Activated naive CD8-positive, alpha-beta T cell treated with anti-CD3 and anti-CD28 coated beads, Interleukin-2, amount 50 U/mL, for 24 hours (primary cell): ENCODE results near the gene KRTAP2-1.
"Not testable (repeated sequence)": the region's sequence is repeated elsewhere in the genome, so short reads cannot be mapped to it uniquely, and the experiment has no call there.

ENCODE experiments used
- ATAC-seq: fragments of 150-1000 bp; cut with Tn5 transposase; one replicate; pipeline ENCODE4 v1.10.0; 2021
- DNase-seq: peaks from one replicate; pipeline ENCODE4 v3.0.0; 2021
- H3K27ac Mint-ChIP-seq: one replicate; pipeline ENCODE4 v1.8.0; 2021; ENCODE audit warnings: mild to moderate bottlenecking, mixed read lengths
- H3K27me3 Mint-ChIP-seq: one replicate; pipeline ENCODE4 v1.8.0; 2021; ENCODE audit warnings: mixed read lengths
- H3K36me3 Mint-ChIP-seq: one replicate; pipeline ENCODE4 v1.8.0; 2021; ENCODE audit warnings: low read depth, mixed read lengths
- H3K4me1 Mint-ChIP-seq: one replicate; pipeline ENCODE4 v1.8.0; 2021; ENCODE audit warnings: mixed read lengths
- H3K4me3 Mint-ChIP-seq: one replicate; pipeline ENCODE4 v1.8.0; 2021; ENCODE audit warnings: mild to moderate bottlenecking, moderate library complexity, mixed read lengths
- H3K9me3 Mint-ChIP-seq: one replicate; pipeline ENCODE4 v1.8.0; 2021; ENCODE audit warnings: mixed read lengths

The KRTAP2-1 gene

DNA sequence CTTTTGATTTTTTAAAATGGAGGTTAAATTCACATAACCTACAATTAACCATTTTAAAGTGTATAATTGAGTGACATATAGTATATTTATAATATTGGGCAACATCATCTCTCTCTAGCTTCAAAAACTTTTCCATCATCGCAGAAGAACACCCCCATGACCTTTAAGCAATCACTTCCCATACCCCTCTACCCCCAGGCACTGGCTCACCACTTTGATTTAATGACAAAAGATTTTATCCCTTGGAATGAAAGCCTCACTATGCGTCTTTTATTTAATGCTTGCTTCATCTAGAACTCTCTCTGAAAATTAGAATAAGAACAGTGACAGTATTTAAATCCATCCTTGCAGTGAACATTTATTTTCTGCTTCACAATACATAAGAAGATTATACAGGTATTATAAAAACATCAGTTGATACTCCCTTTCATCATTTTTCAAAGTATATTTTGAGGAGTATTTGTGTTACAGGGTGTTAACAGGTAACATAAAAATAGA is 9.2 kb downstream of the KRTAP2-1 start:
- Mint-ChIP-seq H3K4me3 (no peak overlapping the region), H3K36me3 (no peaks in the 10 kb centered on the region), H3K9me3 (peaks cover 5% of the 10 kb centered on the region), H3K27me3 (no peaks in the 10 kb centered on the region), H3K27ac (no peak overlapping the region), H3K4me1 (no peaks in the 10 kb centered on the region)
- DNase-seq (no peak), ATAC-seq (no peak)

DNA sequence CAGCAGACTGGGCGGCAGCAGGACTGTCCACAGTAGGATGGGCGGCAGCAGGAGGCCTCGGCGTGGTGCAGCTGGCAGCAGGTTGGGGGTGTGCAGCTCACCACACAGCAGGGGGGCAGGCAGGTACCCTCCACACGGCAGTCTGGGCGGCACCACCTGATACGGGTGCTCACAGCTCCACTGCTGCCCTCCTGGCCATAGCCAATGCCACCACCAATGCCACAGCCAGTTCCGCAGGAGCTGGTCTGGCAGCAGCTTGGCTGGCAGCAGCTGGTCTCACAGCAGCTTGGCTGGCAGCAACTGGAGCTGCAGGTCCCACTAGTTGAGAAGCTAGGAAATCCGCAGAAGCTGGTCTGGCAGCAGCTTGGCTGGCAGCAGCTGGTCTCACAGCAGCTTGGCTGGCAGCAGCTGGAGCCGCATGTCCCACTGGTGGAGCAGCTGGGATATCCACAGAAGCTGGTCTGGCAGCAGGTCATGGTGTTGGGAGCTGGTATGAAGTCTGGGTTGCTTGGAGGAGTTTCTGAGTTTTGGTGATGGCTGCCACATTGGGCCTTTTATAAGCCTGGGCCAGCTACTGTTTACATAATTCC is 12.7 kb downstream of the KRTAP2-1 start, which contains the start of gene KRTAP1-3:
KRTAP1-3 (minus strand) TSS at position 529 of the 590 bp plus-strand sequence; CDS start at position 476, 53 bp downstream.
- H3K27ac Mint-ChIP-seq, H3K4me1 Mint-ChIP-seq, H3K27me3 Mint-ChIP-seq, ATAC-seq, H3K4me3 Mint-ChIP-seq, H3K9me3 Mint-ChIP-seq, DNase-seq, H3K36me3 Mint-ChIP-seq: not testable (repeated sequence)

DNA sequence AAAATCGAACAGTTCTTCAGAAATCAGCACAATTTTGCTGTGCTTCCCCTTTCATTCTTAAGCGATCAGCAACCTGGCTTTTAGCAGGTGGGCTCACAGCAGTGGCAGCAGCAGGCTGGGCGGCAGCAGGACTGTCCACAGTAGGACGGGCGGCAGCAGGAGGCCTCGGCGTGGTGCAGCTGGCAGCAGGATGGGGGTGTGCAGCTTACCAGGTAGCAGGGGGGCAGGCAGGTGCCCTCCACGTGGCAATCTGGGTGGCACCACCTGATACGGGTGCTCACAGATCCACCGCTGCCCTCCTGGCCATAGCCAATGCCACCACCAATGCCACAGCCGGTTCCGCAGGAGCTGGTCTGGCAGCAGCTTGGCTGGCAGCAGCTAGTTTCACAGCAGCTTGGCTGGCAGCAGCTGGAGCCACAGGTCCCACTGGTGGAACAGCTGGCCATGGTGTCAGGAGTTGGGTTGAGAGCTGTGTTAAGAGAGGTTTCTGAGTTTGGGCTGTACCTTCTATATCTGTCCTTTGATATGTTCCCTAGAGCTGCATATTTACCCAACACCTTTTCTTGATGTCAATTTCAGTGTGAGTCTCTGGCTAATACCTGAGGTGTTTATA is 17.4 kb downstream of the KRTAP2-1 start, which contains the start of gene KRTAP1-4:
KRTAP1-4 (minus strand) TSS at position 563 of the 613 bp plus-strand sequence; CDS start at position 446, 117 bp downstream.
- DNase-seq (no peak), ATAC-seq (no peak)
- Mint-ChIP-seq H3K9me3 (no peaks in the 10 kb centered on the region), H3K4me1 (no peaks in the 10 kb centered on the region), H3K36me3 (no peaks in the 10 kb centered on the region), H3K27me3 (peaks cover 19% of the 10 kb centered on the region), H3K27ac (no peak within 1 kb of the TSS), H3K4me3 (no peak within 1 kb of the TSS)

DNA sequence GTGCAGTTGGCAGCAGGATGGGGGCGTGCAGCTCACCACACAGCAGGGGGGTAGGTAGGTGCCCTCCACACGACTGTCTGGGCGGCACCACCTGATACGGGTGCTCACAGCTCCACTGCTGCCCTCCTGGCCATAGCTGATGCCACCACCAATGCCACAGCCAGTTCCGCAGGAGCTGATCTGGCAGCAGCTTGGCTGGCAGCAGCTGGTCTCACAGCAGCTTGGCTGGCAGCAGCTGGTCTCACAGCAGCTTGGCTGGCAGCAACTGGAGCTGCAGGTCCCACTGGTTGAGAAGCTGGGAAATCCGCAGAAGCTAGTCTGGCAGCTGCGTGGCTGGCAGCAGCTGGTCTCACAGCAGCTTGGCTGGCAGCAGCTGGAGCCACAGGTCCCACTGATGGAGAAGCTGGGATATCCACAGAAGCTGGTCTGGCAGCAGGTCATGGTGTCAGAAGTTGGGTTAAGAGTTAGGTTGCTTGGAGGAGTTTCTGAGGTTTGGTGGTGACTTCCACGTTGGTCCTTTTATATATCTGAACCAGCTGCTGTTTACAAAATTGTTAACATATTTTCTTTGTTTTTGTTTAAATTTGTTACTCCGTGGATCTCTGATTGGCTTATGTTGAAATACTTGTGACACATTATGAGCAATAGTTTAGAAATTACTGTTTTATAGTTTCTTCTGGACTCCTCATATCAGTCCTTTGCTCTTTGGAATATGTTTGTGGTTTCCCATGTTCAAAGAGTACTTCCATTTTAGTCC is 20.2 kb downstream of the KRTAP2-1 start, which contains the start of gene KRTAP1-5:
KRTAP1-5 (minus strand) TSS at position 494 of the 757 bp plus-strand sequence; CDS start at position 441, 53 bp downstream.
- Mint-ChIP-seq H3K4me1 (no peaks in the 10 kb centered on the region), H3K36me3 (no peaks in the 10 kb centered on the region), H3K27me3 (peaks cover 21% of the 10 kb centered on the region), H3K27ac (no peak within 1 kb of the TSS), H3K9me3 (no peaks in the 10 kb centered on the region), H3K4me3 (no peak within 1 kb of the TSS)
- ATAC-seq (no peak), DNase-seq (no peak)

DNA sequence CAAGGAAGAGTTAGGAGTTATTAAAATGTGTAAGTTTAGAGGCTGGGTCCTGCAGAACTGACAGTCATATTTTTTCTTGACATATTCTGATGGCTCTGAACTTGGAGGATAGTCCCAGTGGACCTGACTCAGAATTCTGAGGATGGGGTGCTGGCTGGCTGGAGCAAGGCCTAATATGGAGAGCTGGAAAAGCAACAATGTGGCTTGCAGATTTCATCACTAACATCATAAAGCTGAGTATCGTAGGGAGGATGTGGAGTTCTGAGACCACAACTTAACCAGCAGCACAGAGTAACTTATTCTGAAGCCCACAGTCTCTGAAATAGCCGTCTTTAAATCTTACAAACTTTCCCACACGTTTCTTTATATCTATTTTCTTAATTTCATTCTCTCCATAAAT is 22.4 kb downstream of the KRTAP2-1 start:
- ATAC-seq (no peak), DNase-seq (no peak)
- no peaks in the 10 kb centered on the region for H3K4me1 Mint-ChIP-seq
- peaks cover 14% of the 10 kb centered on the region for H3K27me3 Mint-ChIP-seq
- no peaks in the 10 kb centered on the region for H3K9me3 Mint-ChIP-seq
- H3K27ac Mint-ChIP-seq = no peak overlapping the region
- no peak overlapping the region for H3K4me3 Mint-ChIP-seq
- no peaks in the 10 kb centered on the region for H3K36me3 Mint-ChIP-seq

DNA sequence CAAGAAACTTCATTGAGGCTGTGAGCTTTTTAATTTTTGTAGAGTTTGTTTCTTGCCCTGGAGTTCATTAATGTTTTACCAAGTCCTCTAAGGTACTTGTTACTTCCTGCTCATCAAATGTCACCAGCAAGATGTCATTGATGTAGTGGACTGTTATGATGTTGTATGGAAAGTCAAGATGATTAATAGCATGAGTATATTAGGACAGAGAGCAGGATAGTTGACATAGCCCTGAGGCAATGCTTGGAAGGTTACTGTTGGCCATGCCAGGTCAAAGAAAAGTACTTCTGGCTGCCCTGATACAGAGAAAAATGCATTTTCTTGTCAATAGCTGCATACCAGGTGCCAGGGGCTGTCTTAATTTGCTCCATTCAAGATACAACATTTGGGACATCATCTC is 26.8 kb downstream of the KRTAP2-1 start:
- no peak overlapping the region for H3K27ac Mint-ChIP-seq
- no peak overlapping the region for H3K4me3 Mint-ChIP-seq
- DNase-seq = no peak
- no peaks in the 10 kb centered on the region for H3K9me3 Mint-ChIP-seq
- H3K4me1 Mint-ChIP-seq = no peaks in the 10 kb centered on the region
- no peaks in the 10 kb centered on the region for H3K36me3 Mint-ChIP-seq
- ATAC-seq = no peak
- H3K27me3 Mint-ChIP-seq = peaks cover 1% of the 10 kb centered on the region

DNA sequence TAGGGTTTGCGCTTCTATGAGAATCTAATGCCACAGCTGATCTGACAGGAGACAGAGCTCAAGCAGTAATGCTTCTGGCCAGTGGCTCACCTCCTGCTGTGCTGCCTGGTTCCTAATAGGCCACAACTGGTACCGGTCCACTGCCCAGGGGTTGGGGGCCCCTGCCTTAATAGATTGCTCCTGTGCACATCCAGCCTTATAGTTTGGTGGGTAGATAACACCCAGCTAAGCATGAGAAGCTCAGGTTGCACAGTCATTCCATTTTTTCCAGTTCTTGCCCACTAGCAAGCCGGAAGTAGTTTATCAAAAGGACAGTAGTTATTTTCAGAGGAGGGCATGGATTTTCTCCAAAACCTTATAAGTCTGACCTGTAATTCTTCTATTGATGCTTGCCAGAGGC is 27.7 kb downstream of the KRTAP2-1 start:
- no peaks in the 10 kb centered on the region for H3K36me3 Mint-ChIP-seq
- no peak overlapping the region for H3K4me3 Mint-ChIP-seq
- DNase-seq (no peak), ATAC-seq (no peak)
- H3K27me3 Mint-ChIP-seq = peaks cover 1% of the 10 kb centered on the region
- H3K9me3 Mint-ChIP-seq = no peaks in the 10 kb centered on the region
- no peak overlapping the region for H3K27ac Mint-ChIP-seq
- H3K4me1 Mint-ChIP-seq = no peaks in the 10 kb centered on the region

DNA sequence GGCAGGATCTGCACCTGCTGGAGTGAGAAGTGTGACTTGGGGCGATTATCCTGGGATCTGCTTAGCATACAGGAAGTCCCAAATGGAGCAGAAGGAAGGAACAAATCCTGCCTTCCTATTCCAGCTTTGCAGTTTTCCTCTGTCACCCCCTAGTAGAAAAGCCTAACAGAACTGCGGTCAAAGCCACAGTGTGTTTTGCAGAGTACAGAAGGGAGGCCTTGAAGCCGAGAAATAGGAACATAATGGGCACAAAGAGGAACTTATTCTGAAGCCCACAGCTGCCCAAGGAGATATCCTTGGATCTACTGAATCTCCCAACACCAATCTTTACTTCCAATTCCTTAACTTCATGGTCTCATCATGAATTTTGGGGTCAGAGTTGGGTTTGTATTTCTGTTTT is 28.6 kb downstream of the KRTAP2-1 start:
- Mint-ChIP-seq H3K9me3 (no peaks in the 10 kb centered on the region), H3K36me3 (no peaks in the 10 kb centered on the region), H3K27me3 (peaks cover 1% of the 10 kb centered on the region), H3K4me1 (no peaks in the 10 kb centered on the region), H3K4me3 (no peak overlapping the region), H3K27ac (no peak overlapping the region)
- ATAC-seq (no peak), DNase-seq (no peak)

DNA sequence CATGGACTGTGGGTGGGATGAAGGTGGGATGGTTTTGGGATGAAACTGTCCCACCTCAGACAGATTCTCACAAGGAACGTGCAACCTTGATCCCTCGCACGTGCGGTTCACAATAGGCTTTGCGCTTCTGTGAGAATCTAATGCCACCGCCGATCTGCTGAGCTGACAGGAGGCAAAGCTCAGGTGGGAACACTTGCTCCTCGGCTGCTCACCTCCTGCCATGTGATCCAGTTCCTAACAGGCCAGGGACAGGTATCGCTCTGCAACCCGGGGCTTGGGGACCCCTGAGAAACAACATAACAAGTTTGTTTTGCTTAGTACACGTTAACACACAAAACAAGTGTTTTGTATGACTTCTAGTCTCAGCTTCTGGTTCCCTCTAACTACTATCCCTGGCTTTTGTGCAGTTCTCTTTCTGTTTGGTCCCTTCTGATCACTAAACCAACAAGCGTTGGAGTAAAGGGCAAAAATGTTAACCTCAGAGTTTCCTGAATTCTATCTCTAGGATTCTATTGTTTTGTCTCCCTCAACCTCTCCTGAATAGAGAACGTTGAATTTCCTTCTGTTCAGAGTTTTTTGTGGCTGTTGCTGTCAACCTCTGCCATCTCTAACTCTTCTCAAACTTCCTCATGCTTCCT is 30.4 kb downstream of the KRTAP2-1 start:
- no peaks in the 10 kb centered on the region for H3K27me3 Mint-ChIP-seq
- H3K4me1 Mint-ChIP-seq = no peaks in the 10 kb centered on the region
- H3K36me3 Mint-ChIP-seq = no peaks in the 10 kb centered on the region
- DNase-seq (no peak), ATAC-seq (no peak)
- no peaks in the 10 kb centered on the region for H3K9me3 Mint-ChIP-seq
- no peak overlapping the region for H3K4me3 Mint-ChIP-seq
- H3K27ac Mint-ChIP-seq = no peak overlapping the region

DNA sequence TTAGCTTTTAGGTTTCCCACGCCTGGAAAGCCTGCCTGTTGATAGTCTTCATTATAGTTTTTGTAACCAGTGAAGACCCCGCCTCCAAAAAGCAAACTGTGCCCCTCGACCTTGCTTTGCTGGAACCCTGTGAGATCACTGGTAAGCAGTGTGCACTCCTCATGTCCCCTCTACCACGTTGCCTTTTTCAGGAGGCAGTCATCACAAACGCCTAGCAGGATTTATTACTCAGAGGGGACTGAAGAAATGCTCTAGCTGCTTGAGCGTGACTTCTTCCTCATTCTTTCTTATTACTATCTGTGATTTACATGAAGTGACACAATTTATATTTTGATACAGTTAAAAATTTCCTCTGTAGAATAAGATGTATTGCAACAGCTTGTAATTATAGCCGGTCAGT is 31.7 kb downstream of the KRTAP2-1 start:
- H3K27ac Mint-ChIP-seq = no peak overlapping the region
- no peaks in the 10 kb centered on the region for H3K27me3 Mint-ChIP-seq
- no peaks in the 10 kb centered on the region for H3K4me1 Mint-ChIP-seq
- no peaks in the 10 kb centered on the region for H3K36me3 Mint-ChIP-seq
- no peak overlapping the region for H3K4me3 Mint-ChIP-seq
- H3K9me3 Mint-ChIP-seq = no peaks in the 10 kb centered on the region
- DNase-seq (no peak), ATAC-seq (no peak)

DNA sequence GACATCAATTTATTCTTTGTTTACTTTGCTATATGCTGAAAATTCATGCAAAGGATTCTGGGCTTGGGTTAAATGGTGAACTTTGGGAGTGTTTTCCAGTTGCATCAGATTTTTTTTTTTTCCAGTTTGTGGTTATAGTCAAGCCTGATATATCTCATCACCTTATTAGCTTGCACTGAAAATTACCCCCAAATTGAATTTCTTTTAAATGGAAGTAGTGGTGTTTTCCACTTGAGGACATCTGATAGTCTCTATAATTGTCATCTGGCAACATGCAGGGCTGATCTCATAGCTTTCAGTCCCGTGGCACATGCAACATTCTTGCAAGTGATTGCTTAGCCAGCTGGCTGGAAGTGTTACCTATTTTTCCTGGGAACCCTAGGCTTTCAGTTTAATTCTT is 33.5 kb downstream of the KRTAP2-1 start:
- no peak overlapping the region for H3K4me3 Mint-ChIP-seq
- H3K27ac Mint-ChIP-seq = no peak overlapping the region
- ATAC-seq = no peak
- H3K4me1 Mint-ChIP-seq = no peaks in the 10 kb centered on the region
- DNase-seq = no peak
- no peaks in the 10 kb centered on the region for H3K9me3 Mint-ChIP-seq
- H3K27me3 Mint-ChIP-seq = no peaks in the 10 kb centered on the region
- H3K36me3 Mint-ChIP-seq = no peaks in the 10 kb centered on the region

DNA sequence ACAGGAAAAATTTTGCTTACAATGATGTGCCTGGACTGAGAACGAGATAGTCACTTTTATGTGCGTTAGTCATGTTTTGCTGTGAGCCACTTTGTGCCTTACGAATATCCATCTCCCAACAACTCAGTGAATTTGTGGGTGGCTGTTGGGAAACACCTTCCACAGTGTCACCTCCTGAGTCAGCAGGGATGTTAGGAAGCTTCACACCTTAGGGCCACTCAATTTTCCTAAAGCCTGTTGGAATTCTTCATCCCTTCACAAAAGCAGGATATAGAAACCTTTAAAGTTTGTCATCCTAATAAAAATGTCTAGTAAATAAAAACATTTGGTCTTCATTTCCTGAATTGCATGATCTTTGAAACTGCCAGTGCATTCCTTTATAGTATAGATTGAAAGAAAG is 33.9 kb downstream of the KRTAP2-1 start:
- Mint-ChIP-seq H3K27ac (no peak overlapping the region), H3K4me1 (no peaks in the 10 kb centered on the region), H3K4me3 (no peak overlapping the region), H3K36me3 (no peaks in the 10 kb centered on the region), H3K27me3 (no peaks in the 10 kb centered on the region), H3K9me3 (no peaks in the 10 kb centered on the region)
- no peak for ATAC-seq
- DNase-seq = no peak

DNA sequence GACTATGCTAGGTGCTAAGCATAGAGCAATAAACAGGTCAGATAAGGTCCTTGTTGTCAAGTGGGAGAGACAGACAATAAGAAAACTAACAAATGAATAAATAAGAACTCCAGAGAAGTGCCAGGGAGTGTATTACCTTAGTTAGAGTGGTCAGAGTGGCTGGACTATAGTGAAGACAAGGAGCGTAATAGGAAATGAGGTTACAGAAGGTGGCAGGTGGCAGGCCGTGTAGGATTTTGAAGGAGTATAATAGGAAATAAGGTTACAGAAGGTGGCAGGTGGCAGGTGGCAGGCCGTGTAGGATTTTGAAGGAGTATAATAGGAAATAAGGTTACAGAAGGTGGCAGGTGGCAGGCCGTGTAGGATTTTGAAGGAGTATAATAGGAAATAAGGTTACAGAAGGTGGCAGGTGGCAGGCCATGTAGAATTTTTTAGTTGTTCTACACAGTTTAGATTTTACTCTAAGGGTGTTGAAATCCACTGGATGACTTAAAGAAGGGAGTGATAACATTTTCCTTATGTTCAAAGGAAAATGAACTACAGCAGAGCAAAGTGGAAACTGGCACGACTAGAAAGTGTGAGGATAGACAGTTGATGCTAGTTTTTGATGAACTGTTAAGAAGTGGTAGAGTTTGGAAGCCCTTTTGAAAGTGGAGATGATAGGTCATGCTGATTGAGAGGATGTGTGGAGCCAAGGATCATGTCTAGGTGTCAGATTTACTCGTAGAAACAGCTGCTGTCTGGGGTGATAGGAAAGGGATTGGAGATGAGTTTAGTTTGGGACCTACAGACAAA is 34.6 kb downstream of the KRTAP2-1 start:
- Mint-ChIP-seq H3K4me3 (no peak overlapping the region), H3K36me3 (no peaks in the 10 kb centered on the region), H3K9me3 (no peaks in the 10 kb centered on the region), H3K4me1 (no peaks in the 10 kb centered on the region), H3K27ac (no peak overlapping the region), H3K27me3 (no peaks in the 10 kb centered on the region)
- ATAC-seq (no peak), DNase-seq (no peak)

DNA sequence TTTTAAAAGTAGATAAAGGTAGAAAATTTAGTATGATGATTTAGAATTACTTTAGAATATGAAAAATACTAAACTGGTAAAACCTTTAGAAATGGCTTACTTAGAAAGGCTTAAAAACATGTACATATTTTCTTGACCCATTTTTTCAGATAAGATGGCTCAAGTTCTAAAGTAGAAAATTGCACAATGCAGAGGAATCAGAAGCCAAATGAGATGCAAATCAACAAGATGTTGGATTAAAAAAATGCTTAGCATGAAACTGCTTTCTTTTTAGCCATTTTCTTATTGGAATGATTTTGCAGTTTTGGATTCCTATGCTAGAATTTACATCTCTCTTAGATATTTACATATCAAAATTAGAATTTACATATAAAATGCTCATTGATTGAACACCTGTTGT is 36.7 kb downstream of the KRTAP2-1 start:
- Mint-ChIP-seq H3K9me3 (no peaks in the 10 kb centered on the region), H3K27ac (no peak overlapping the region), H3K4me1 (no peaks in the 10 kb centered on the region), H3K27me3 (no peaks in the 10 kb centered on the region), H3K4me3 (no peak overlapping the region), H3K36me3 (no peaks in the 10 kb centered on the region)
- DNase-seq = no peak
- no peak for ATAC-seq
